HG03108 (cell line): ENCODE measurements around the gene RARRES2.
"Not testable (repeated sequence)": the region's sequence is repeated elsewhere in the genome, so short reads cannot be mapped to it uniquely, and the experiment has no call there.

Source experiments
- ATAC-seq: cut with Tn5 transposase; IDR thresholded peaks from one replicate; pipeline ENCODE4 v1.9.1; 2021; ENCODE audit warnings: moderate library complexity; ENCODE audit not compliant: unreplicated experiment

The RARRES2 gene

DNA sequence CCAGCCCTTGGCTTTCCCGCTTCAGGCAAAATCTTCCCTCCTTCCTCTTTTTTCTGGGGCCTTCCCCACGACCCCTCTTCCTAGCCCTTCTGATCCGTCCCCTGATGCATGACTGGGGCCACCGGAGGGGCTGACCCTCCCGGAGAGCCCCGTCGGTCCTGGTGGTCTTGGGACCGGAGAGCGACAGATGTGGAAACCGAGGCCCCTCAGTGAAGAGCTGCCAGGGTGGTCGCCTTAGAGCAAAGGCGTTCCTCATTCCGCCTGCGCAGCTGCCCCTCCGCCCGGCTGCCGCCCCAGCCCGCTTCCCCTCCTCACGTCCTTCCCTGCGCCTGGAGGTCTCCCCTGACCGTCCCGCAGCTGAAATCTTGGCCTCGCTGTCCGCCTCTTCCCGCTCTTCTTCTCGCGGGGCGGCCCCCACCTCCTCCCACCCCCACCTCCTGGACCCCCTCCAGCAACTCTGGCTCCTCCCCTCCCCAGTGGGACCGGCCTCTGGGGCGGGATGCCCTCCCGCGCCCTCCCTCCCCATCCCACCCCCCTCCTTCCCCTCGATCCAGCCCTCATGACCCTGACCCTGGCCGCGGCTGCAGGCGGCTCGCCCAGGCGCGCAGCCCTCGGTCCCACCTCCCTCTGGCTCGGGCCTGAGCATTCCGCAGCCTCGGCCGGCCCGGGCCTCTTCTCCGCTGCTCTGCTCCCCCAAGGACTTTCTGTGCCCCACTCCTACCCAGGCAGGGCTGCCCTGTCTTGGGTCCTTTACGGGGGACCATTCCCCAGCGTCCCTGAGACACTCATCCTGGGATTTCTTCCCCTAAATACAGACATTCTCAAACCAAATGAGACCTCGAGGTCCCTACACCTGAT lies at the start of gene RARRES2:
RARRES2 (minus strand) TSS at position 367 of the 858 bp plus-strand sequence. CDS start 1,020 bp downstream, outside the sequence.
- ATAC-seq, result no peak

DNA sequence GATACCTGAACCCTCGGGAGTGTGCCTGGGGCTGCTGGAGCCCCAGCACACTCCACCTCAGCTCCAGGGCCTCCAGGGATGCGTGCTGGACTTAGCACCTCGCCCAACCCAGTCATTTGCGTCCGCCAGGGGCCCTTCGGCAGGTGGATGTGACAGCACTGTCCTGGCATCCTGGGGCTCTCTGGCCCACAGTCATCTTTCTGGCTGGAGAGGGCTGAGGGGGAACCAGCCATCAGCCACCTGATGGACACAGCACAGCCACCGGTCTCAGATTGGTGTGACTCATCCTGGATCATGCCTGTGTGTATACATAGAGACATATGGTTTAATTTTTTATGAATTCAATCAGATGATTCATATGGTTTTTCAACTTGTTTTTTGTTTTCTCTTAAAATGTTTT lies 48.8 kb upstream of the RARRES2 start:
- ATAC-seq, result no peak

DNA sequence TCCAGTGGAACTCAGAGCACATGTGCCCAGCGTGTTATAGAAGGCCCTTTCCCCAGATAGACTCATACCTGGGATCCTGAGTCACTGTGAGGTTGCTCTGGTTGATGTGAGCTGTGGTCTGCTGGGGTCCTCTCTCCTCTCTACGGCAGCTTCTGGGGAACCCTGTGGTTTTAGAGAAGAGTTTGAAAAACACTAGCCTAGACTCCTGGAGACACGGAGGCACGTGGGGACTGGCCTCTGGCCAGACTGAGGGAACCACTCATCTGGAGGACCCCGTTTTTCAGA lies 48.0 kb upstream of the RARRES2 start:
- no peak for ATAC-seq

DNA sequence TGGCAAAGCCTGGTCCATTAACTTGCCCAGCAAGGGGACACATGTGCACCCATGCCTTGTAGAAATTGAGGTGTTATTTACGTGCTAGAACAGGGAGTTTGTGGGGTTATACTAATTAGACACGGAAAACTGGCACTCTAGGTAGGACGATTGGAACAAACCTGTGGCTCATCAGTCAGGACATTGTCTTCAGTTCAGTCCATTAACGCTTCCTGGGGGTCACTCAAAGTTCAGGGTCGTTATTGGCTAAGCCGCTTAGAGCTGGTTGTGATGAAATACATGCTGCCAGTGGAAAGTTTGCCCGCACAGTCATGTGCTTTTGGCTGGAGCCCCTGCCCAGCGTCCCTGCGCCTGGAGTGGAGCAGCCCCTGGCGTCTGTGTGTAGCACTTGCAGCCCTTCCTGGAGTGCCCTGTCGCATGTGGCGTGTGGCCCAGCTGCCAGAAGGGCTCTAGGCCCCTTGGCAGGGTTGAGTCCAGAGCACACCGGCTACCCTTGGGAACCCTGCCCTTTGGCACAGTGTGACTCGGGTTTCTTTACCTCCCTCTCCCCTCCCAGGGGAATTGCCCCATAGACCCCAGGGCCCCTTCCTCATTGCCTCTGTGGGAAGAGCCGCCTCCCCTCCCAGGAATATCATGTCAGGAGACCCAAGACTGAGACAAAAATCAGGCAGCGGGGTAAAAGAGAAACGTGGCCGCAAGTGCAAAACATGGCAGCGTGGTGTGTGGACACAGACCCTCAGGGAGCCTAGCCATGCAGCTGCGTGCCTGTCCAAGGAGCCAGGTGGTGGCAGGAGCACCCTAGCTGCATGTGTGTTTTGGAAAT lies 47.5 kb upstream of the RARRES2 start:
- no peak for ATAC-seq

DNA sequence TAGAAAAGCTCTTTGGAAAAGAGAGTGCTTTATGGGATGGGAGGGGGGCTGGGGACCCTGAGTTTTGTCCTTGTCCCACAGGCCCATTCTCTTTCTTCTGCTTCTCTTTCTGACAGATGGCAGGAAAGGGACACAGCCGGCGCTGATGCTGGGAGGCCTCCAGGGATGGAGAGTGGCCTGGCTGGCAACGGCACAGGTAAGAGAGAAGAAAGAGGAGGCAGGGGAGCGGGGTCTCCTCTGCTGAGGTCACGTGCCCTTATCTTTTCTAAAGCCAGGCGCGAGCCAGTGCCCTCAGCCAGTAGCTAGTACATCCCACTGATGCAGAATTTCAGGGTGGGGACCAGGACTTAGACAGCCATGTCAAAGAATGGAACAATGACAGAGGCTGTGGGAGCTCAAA lies 46.9 kb upstream of the RARRES2 start:
- ATAC-seq, result no peak

DNA sequence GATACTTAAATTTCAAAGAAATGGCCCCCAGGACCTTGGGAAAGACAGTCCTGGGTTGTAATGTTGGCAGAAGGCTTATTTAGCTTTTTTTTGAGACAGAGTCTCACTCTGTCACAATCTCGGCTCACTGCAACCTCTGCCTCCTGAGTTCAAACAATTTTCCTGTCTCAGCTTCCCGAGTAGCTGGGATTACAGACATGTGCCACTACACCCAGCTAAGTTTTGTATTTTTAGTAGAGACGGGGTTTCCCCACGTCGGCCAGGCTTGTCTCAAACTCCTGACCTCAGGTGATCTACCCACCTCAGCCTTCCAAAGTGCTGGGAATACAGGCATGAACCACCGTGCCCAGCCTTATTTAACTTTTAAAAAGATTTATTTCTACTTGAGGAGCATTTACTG lies 44.5 kb upstream of the RARRES2 start:
- ATAC-seq, result not testable (repeated sequence)

DNA sequence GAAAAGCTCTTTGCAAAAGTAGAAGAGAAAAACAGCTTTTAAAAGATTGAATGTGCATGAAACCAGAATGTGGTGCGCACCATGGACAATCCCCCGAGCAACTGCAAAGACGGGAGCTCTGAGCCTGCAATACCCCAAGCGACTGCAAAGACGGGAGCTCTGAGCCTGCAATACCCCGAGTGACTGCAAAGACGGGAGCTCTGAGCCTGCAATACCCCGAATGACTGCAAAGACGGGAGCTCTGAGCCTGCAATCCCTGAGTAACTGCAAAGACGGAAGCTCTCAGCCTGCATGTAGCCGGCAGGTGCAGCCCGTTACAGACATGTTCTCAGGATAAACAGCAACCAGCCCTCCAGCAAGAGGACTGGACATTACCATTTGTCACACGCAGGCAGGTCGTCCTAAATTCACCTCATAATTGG lies 43.9 kb upstream of the RARRES2 start:
- ATAC-seq, result no peak

DNA sequence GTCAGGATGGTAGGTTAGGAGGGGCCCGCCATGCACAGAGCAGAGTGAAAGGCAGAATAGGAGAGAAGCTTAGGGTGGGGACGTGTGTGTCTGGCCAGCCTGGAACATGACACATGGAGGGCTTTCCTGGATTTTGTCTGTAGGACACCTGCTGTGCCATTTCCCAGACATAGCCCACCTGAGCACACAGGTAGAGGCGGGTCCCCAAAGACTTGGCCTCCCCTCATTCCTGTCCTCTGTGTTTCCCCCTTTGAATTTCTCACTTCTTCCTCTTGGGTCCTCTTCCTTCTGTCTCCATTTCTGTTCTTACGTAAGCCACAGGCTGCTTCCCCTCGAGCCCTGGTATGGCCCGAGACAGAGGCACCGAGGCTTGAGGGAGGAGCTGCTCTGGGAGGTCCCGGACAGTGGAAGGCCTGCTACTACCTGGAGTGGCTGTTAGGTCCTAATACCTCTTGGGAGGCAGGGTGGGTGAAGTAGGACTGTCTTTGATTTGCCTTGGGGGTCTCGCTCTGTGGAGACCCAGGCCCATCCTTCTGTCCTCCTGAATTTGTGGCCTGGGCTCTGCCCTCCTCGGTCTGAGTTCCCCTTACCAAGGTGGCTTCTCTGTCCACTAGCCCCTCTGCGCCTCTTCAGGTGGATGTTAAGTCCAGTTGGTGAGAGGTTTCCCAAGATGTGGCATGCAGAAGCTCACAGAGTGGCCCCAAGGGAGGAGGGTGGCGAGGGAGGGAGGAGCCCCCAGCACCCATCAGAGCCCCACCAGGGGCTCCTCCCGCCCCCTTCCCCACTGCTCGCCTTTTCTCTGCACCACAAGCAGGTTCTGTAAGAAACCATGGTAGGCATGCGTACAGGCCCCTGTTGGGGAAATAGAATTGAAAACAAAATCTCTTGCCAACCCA lies 43.2 kb upstream of the RARRES2 start:
- no peak for ATAC-seq

DNA sequence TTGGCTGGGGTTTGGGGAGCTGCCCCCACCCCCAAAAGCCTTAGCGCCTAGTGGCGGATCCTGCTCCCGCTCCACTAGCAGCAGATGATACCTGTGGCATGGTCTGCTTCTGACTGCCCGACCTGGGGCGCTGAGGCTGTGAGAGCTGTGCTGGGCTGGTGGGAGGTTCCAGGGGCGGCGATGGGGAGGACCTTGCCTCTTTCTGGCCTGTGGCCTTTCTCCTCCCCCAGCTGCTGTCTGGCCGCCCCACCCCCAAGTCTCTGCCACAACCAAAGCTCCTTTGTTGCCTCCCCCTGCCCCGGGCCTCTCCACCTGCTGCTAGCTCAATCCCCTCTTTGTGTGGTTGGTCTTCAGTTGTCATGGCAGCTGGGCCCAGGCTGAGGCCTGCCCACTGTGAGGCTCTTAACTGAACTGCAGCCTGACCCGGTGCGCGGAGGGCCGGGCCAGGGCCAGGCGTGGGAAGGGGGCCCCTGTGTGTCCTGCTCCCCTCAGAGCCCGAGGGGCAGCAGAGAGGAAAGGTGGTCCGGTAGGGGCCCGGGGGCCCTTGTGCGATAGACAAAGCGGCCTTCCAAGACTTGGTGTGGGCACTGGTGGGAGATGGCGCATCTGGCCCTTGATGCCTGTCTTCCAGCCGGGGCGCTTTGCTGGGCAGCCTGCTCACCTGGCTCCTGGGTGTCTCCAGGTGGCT lies 42.4 kb upstream of the RARRES2 start:
- ATAC-seq, result no peak

DNA sequence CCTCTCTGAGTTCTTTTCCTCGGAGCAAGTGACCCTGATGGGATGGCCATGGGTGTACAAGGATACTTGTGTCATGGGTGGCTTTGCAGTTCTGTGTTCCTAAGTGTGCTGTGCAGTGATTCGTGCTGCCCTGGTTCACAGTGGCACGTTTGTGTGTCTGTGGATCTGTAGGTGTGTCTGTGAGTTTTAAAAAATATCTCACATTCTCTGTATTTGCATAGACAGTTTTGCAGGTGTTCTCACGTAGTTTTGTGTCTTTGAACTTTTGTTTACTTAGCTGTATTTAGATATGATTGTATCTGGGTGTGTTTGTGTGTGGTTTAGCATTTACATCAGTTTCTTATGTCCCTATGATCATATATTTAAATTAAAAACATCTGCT lies 41.4 kb upstream of the RARRES2 start:
- ATAC-seq, result no peak

DNA sequence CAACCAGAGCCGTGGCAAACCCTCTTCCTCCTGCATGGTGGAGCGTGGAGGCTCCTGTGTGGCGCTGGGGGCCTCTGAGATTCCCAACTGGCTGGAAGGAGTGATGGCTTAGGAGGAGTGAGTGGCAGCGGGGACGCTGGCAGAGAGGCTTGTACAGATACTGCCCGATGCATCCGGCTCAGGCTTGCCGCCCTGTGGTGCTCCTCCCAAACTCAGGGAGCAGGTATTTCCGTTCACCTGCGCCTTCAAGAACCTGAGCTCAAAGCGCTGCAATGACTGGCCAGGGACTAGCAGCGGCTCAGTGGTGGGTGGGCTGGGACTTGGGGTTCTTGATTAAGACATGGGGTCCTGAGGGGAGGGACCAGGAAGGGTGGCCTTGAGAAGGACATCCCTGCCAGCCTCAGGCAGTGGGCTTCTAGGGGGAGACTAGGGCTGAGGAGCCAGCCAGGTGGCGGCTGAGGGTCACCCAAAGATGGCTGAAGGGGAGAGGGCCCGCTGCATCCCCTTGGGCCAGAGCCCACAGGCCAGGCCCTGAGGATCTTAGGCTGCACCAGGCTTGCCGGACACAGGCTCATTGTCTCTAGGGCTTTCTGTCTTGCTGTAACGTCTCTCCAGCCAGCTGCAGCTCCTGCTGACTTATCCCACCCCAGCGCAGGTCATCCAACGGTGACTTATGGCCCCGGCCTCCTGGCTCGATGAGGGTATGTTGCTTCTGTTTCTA lies 40.9 kb upstream of the RARRES2 start:
- ATAC-seq, result no peak

DNA sequence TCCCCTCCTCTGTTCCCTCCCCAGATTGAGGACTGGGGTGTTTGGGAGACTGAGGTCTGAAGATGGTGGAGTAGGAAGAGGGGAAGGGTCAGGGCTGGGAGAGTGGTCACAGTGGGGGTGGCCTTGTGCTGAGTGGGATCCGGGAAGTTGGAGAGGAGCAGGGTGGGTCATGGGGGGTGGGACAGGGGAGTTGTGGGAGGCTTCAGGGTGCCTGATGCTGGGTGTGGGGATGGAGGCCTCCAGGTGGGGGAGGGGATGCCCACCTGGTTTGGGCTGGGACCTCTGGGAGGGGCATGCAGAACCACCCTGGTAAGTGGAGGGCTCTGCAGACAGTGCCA lies 40.3 kb upstream of the RARRES2 start:
- no peak for ATAC-seq

DNA sequence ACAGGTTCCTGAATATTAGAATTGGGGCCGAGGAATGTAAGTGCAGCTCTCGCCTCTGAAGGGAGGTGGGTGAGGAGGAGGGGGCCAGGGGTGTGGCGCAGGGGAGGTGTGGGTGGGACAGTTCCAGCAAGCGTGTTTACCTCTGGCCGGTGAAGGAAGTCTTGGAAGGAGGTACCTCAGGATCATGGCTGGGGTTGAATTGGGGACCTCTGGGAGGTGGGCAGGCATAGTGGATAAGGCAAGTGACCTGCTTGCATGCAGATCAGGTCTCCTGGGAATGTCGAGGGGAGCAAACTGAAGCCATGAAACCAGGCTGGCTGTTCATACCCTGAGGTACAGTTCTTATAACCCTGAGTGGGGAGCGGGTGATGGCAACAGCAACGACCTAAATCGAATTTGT lies 39.7 kb upstream of the RARRES2 start:
- no peak for ATAC-seq

DNA sequence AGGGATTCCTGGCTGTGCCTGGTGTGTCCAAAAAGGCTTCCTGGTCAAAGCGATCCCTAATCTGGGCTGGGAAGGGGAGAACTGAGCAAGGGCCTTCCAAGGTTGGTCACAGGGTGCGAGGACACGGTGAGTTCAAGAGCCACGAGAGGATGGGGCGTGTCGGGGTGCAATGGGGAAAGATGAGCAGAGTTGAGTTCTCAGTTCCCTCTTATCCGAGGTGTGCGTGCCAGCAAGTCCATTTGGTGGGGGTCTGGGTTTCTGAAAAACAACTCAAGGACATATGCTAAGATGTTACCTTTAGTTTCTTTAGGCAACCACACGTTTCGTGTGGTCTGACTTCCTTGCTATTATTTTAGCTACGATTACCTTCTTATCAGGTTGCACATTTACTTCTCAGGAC lies 39.0 kb upstream of the RARRES2 start:
- no peak for ATAC-seq

DNA sequence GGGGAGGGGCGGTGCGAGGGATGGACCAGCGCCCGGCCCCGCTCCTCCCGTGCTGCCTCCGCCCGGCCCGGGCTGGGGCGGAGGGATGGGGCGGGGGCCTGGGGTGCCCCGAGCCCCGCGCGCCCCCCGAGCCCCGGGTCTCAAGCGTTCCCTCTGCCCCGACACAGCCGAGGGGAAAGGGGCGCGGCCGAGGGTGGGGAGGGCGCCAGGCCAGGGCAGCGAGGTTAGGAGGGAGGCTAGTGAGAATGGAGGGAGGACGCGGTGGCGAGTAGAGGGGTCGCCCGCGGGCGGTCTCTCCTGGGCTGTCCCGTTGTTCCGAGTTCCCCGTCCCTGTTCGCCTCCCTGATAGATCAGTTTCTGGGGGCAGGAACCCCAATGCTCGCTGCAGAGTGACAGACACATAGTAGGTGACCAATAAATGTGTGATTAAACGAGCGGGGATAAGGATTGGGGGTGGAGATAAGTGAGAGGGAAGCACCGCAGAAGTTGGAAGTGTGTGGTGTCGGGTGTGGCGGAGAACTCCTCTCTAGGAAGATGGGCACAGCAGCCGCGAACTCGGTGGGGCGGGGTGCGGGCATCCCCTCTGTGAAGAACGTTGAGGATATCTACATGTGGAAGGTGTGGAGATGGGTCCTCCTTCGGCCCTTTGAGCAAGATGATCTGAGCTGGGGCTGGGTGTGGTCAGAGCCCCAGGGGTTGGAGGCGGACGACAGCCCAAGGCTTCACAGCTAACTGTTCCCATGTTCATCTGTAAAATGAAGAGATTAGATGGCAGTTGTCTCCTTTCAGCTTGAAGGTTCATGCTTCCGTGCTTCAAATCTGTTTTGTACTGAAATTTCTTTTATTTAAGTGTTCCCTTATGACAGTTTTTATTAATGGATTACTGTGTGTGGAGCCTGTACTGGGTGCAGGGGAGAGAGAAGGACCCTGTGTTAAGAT lies 38.3 kb upstream of the RARRES2 start:
- no peak for ATAC-seq

DNA sequence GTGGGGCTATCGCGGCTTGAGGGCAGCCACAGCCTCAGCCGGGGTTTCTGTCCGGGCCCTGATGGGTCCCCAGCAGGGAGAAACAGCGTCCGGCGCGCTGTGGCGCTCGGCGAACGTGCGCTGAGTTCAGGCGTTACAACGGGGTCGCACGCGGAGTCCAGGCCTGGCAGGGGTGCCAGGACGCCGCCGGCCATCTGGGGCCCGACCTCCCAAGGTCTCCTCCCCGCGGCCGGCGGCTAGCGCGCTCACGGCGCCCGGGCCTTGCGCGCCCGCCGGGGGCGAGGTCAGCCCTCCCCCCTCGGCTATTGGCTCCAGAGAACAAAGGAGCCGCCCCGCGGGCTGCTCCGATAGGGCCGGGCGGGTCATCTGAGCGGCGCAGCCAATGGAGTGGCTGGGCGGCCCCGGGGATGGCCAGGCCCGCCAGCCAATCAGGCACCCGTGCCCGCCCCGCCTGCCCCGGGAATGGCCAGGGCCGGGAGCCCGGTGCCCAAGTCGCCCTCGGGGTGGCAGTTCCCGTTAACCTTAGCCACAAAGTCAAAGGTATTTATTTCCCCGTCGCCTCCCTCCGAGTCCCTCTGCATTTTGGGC lies 37.5 kb upstream of the RARRES2 start, which contains the start of gene ZNF775:
ZNF775 (plus strand) TSS at position 478 of the 588 bp plus-strand sequence. CDS start 9,141 bp downstream, outside the sequence.
- ATAC-seq, result peak; percentile 65

DNA sequence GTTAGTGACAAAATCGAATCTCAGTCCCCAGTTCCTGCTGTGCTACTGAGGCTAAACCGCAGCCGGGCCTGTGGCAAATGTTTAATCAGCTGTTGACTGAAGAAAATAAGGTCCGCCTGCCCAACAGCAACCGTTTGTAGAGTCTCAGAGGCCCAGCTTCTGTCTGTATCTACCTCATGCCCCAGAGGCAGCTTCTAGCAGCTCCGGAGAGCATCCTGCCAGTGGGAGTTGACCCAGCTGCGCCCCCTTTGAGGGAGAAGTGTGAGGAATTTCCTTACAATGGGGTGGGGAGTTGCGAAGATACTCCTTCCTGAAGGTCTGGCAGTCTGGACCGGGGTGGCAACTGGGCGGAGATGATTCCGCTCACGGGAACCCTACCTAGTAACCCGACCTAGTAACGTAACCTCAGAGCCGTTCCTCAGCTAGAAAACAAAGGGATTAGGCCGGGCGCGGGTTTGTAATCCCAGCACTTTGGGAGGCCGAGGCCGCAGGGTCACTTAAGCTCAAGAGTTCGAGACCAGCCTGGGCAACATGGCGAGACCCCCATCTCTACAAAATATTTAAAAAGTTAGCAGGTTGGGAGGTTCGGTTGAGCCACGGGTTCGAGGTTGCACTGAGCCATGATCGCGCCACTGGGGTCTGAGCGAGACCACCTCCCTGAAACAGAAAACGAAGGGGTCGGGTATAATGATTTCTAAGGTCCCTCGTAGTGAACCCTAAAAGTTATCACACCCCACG lies 36.9 kb upstream of the RARRES2 start:
- peak; percentile 15 for ATAC-seq

DNA sequence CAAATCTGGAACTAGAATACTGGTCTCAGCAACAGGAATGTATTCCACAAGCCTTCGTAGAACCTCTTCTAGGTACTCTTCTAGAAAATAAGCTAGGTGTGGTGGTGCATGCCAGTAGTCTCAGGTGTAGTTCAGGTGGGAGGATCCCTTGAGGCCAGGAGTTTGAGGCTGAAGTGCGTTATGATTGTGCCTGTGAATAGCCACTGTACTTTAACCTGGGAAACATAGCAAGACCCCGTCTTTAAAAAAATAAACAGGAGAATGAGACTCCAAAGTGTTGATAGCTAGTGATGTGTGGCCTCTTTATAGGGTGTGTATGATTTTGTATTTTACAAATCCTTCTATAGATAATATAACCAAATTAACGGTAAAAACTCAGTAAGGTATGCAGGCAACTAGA lies 36.2 kb upstream of the RARRES2 start:
- no peak for ATAC-seq
